Gastroesophageal sphincter (tissue), 3 donors: ENCODE measurements around the gene CCDC57.

Experiments
- CTCF ChIP-seq, 4 experiments: fragments of 200-600 bp in 2 of 4; fragments of 450-650 bp in 2 of 4; sonication (generic) in 1 of 4; IDR thresholded peaks; one replicate each; pipeline ENCODE4 v1.5.1; 2017 to 2019; ENCODE audit warnings: antibody characterized with exemption in 4 of 4, mild to moderate bottlenecking in 2 of 4, moderate library complexity in 2 of 4
- EP300 ChIP-seq: sonication (generic); formaldehyde crosslinking; IDR thresholded peaks from one replicate; pipeline ENCODE4 v1.6.1; 2017; ENCODE audit warnings: antibody characterized with exemption, mild to moderate bottlenecking
- POLR2AphosphoS5 ChIP-seq: sonication (generic); formaldehyde crosslinking; IDR thresholded peaks from one replicate; pipeline ENCODE4 v1.6.1; 2017; ENCODE audit warnings: antibody characterized with exemption

DNA sequence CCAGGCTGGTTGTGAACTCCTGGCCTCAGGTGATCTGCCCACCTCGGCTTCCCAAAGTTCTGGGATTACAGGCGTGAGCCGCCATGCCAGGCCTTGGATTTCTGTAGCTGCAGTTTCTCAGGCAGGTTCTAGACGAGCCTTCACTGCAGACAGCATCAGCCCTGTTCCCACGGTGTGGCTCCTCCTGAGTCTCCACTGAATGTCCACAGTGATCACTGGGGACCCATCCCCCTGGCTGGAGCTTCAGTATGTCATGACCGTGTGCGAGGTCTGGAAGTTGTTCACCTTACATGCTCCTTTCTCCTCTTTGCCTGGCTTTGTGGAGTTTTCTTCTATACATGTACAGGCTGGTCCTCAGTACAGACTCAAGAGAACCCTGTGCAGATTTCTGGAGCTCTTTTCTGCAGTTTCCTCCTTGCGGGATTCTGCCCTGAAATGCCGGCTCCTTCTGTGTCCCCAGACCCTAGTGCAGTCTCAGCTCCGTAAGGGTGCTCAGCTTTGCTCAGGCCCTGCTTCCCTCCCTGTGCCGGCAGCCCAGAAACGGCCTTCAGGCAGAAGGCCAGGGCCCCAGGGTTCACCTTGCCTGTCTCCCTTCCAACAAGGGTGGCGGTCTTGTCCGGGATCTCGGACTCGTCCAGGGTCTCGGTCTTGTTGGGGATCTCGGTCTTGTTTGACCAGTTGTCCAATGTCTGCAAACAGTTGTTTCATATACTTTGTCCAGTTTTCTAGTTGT, 100.3 kb downstream of the CCDC57 start:
- TF ChIP-seq CTCF (IDR thresholded peaks at IDR 0.05): no peak
- TF ChIP-seq POLR2AphosphoS5: no peak
- TF ChIP-seq EP300: no peak
